ENCODE data around the gene AADACL2. TPM values are rescaled to one million over a fixed set of nuclear protein-coding genes. Genes with fewer than 3 reads are reported as not detected.

Gene AADACL2
- total RNA-seq, 1 donor from 2014 or later = not detected

DNA sequence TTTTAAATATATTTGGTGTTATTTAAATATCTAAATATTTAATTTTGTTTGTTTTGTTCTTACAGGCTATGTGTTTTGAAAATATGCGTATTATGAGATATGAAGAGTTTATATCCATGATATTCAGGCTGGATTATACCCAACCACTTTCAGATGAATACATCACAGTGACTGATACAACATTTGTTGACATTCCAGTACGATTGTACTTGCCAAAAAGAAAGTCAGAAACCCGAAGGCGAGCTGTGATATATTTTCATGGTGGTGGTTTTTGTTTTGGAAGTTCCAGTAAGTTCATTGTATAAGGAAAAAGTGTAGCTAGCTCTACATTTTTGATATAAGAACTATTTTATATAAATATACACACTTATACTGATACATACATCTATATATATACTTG lies 6.9 kb downstream of the AADACL2 start:
- no peak for ATAC-seq (ENCODE audit: low read depth)
- peaks cover 14% of the 10 kb centered on the region for H3K9me3 Mint-ChIP-seq
- H3K4me3 Mint-ChIP-seq = no peak overlapping the region

DNA sequence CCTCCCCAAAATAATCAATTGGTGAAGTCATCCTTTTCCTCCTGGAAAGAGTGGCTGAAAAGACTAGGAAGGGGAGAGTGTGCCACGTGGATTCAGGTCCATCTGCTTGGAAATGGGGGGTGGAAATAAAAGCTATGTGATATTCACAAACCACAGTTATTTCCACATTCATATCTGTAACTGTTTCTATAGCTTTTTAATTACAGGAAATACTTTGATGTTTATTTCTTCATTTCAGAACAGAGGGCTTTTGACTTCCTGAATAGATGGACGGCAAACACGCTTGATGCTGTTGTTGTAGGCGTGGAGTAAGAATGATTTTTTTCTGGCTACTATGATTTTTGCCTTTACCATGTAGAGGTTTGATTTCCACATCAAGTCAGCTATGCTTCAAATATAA lies 10.1 kb downstream of the AADACL2 start:
- H3K9me3 Mint-ChIP-seq = peaks cover 3% of the 10 kb centered on the region
- CTCF ChIA-PET = no interaction called here
- H3K27me3 Mint-ChIP-seq = no peaks in the 10 kb centered on the region
- TF ChIP-seq, protein P1, sequence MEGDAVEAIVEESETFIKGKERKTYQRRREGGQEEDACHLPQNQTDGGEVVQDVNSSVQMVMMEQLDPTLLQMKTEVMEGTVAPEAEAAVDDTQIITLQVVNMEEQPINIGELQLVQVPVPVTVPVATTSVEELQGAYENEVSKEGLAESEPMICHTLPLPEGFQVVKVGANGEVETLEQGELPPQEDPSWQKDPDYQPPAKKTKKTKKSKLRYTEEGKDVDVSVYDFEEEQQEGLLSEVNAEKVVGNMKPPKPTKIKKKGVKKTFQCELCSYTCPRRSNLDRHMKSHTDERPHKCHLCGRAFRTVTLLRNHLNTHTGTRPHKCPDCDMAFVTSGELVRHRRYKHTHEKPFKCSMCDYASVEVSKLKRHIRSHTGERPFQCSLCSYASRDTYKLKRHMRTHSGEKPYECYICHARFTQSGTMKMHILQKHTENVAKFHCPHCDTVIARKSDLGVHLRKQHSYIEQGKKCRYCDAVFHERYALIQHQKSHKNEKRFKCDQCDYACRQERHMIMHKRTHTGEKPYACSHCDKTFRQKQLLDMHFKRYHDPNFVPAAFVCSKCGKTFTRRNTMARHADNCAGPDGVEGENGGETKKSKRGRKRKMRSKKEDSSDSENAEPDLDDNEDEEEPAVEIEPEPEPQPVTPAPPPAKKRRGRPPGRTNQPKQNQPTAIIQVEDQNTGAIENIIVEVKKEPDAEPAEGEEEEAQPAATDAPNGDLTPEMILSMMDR (IDR thresholded peaks at IDR 0.05) = no peak
- ATAC-seq (ENCODE audit: low read depth) (no peak), DNase-seq (no peak)
- H3K36me3 Mint-ChIP-seq (ENCODE audit: low read depth) = no peaks in the 10 kb centered on the region
- no peak overlapping the region for H3K27ac Mint-ChIP-seq
- POLR2A ChIA-PET = no interaction called here
- H3K4me1 Mint-ChIP-seq = no peaks in the 10 kb centered on the region
- H3K4me3 Mint-ChIP-seq = no peak overlapping the region
- intact Hi-C loops (cut with micrococcal nuclease) = no loop called here

More for the DNA sequence above, 6.9 kb downstream of the AADACL2 start:
- Mint-ChIP-seq H3K27ac (no peak overlapping the region), H3K36me3 (ENCODE audit: low read depth) (no peaks in the 10 kb centered on the region), H3K27me3 (no peaks in the 10 kb centered on the region), H3K4me1 (no peaks in the 10 kb centered on the region)
- DNase-seq = no peak
- TF ChIP-seq, protein P1 (IDR thresholded peaks at IDR 0.05) = no peak
- intact Hi-C loops (cut with micrococcal nuclease) = no loop called here
- ChIA-PET CTCF (no interaction called here), POLR2A (no interaction called here)

- TF ChIP-seq, protein P1 (IDR thresholded peaks at IDR 0.05) = no peak
- Mint-ChIP-seq H3K9me3 (peaks cover 3% of the 10 kb centered on the region), H3K4me1 (no peaks in the 10 kb centered on the region), H3K36me3 (ENCODE audit: low read depth) (no peaks in the 10 kb centered on the region), H3K27ac (no peak overlapping the region), H3K4me3 (no peak overlapping the region), H3K27me3 (peaks cover 5% of the 10 kb centered on the region)
- no peak for DNase-seq
- no peak for ATAC-seq (ENCODE audit: low read depth)
- ChIA-PET CTCF (no interaction called here), POLR2A (no interaction called here)
- intact Hi-C loops (cut with micrococcal nuclease) = no loop called here
Measured at GRCh38 chr3:151750181-151750580, 16.5 kb downstream of the AADACL2 start.

DNA sequence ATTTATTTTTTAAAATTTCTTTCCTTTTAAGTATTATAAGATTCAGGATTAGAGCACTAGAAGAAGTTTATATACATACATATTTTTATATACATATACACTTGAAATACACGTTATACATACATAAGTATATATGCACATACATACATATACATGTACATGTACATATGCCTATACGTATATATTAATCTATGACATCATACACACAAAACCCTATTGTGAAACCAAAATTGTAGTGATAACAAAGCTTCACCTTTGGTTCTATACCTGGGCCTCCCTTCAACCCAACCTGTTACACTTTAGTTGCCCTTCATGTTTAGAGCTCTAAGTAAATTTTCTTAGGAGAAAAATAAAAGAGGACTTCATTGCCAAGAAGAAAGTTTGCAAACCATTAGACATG lies 17.0 kb downstream of the AADACL2 start:
- Mint-ChIP-seq H3K4me3 (no peak overlapping the region), H3K9me3 (peaks cover 3% of the 10 kb centered on the region), H3K4me1 (no peaks in the 10 kb centered on the region), H3K27ac (no peak overlapping the region), H3K27me3 (peaks cover 5% of the 10 kb centered on the region), H3K36me3 (ENCODE audit: low read depth) (no peaks in the 10 kb centered on the region)
- TF ChIP-seq, protein P1 (IDR thresholded peaks at IDR 0.05) = no peak
- ATAC-seq (ENCODE audit: low read depth) (no peak), DNase-seq (no peak)
- ChIA-PET POLR2A (no interaction called here), CTCF (no interaction called here)
- intact Hi-C loops (cut with micrococcal nuclease) = no loop called here

- no peaks in the 10 kb centered on the region for H3K4me1 Mint-ChIP-seq
- H3K27me3 Mint-ChIP-seq = peaks cover 5% of the 10 kb centered on the region
- DNase-seq = no peak
- no peak for ATAC-seq (ENCODE audit: low read depth)
- intact Hi-C loops (cut with micrococcal nuclease) = no loop called here
- CTCF ChIA-PET = no interaction called here
- no peaks in the 10 kb centered on the region for H3K36me3 Mint-ChIP-seq (ENCODE audit: low read depth)
- POLR2A ChIA-PET = no interaction called here
- H3K9me3 Mint-ChIP-seq = peaks cover 3% of the 10 kb centered on the region
- no peak overlapping the region for H3K4me3 Mint-ChIP-seq
- no peak overlapping the region for H3K27ac Mint-ChIP-seq
- TF ChIP-seq, protein P1 (IDR thresholded peaks at IDR 0.05) = no peak
Measured at GRCh38 chr3:151751161-151751560, 17.4 kb downstream of the AADACL2 start.
